ENCODE data around the gene DIPK1B. TPM values are rescaled to one million over a fixed set of nuclear protein-coding genes. Genes with fewer than 3 reads are reported as not detected.
"Not testable (repeated sequence)": the region's sequence is repeated elsewhere in the genome, so short reads cannot be mapped to it uniquely, and the experiment has no call there.

The DIPK1B gene
- total and polyA plus RNA-seq, 7 experiments from 2014 or later = 0.11 to 1.6 (median 0.46) TPM; not detected in 2

GRCh38 chr9:136711219-136711648 is 1.1 kb upstream of the DIPK1B start:
- H3K27ac ChIP-seq (ENCODE audit: low read depth, low read length); ATAC-seq; H3K4me3 ChIP-seq (ENCODE audit: low read length); POLR2A ChIA-PET; intact Hi-C loops (cut with micrococcal nuclease); H3K4me1 Mint-ChIP-seq; DNase-seq; H3K9me3 Mint-ChIP-seq; H3K36me3 ChIP-seq (ENCODE audit: control insufficient read depth in 2 of 3, insufficient read depth in 3 of 3, low read length in 3 of 3); H3K9me3 ChIP-seq (ENCODE audit: control insufficient read depth in 2 of 3, low read length in 3 of 3); H3K27me3 ChIP-seq (ENCODE audit: control insufficient read depth in 2 of 2, insufficient read depth in 2 of 2, low read length in 2 of 2); H3K36me3 Mint-ChIP-seq; H3K4me1 ChIP-seq (ENCODE audit: control insufficient read depth in 2 of 2, insufficient read depth in 2 of 2, low read length in 2 of 2); CTCF ChIA-PET: not testable (repeated sequence)
- Mint-ChIP-seq H3K4me3 (peak overlapping the region in 8 of 10 donors; percentile 56 to 84 (median 70)), H3K27ac (peak overlapping the region in 1 of 9 donors; percentile 62), H3K27me3 (peaks cover 22 to 46% (median 35%) of the 10 kb centered on the region in 5 donors)

- no peak overlapping the region for H3K27ac Mint-ChIP-seq
- H3K4me1 Mint-ChIP-seq = peaks cover 0 to 6% (median 4%) of the 10 kb centered on the region in 7 donors
- peaks cover 0 to 9% of the 10 kb centered on the region in 2 donors for H3K27me3 ChIP-seq (ENCODE audit: control insufficient read depth in 2 of 2, insufficient read depth in 2 of 2, low read length in 2 of 2)
- H3K4me3 Mint-ChIP-seq = peak overlapping the region in 2 of 10 donors; percentile 50 to 58
- no peaks in the 10 kb centered on the region for H3K36me3 Mint-ChIP-seq
- H3K9me3 ChIP-seq (ENCODE audit: control insufficient read depth in 2 of 3, low read length in 3 of 3) = no peaks in the 10 kb centered on the region
- POLR2A ChIA-PET = interaction anchor here (1.1 to 2.2 kb wide), 2 partner anchors 12 to 15 kb away, joined by 3 to 11 read pairs; no protein-coding TSS in a partner anchor
- DNase-seq (no peak), ATAC-seq (no peak)
- CTCF ChIA-PET = no interaction called here
- intact Hi-C loops (cut with micrococcal nuclease) = no loop called here
- no peak overlapping the region for H3K4me3 ChIP-seq (ENCODE audit: low read length)
- H3K27me3 Mint-ChIP-seq = peaks cover 22 to 46% (median 35%) of the 10 kb centered on the region in 5 donors
- H3K27ac ChIP-seq (ENCODE audit: low read depth, low read length) = no peak overlapping the region
- H3K4me1 ChIP-seq (ENCODE audit: control insufficient read depth in 2 of 2, insufficient read depth in 2 of 2, low read length in 2 of 2) = no peaks in the 10 kb centered on the region
- H3K36me3 ChIP-seq (ENCODE audit: control insufficient read depth in 2 of 3, insufficient read depth in 3 of 3, low read length in 3 of 3) = no peaks in the 10 kb centered on the region
- H3K9me3 Mint-ChIP-seq = peaks cover 0 to 2% (median 0%) of the 10 kb centered on the region in 11 donors
These were observed 545 bp downstream of the DIPK1B start for GRCh38 chr9:136712690-136713544.

- CTCF ChIA-PET = no interaction called here
- POLR2A ChIA-PET = interaction anchor here (1.1 to 2.2 kb wide), 2 partner anchors 12 to 14 kb away, joined by 3 to 11 read pairs; no protein-coding TSS in a partner anchor
- Mint-ChIP-seq H3K4me3 (peak overlapping the region in 2 of 10 donors; percentile 21 to 50), H3K4me1 (peaks cover 0 to 6% (median 6%) of the 10 kb centered on the region in 7 donors), H3K27ac (peak overlapping the region in 1 of 9 donors; percentile 23), H3K9me3 (peaks cover 0 to 2% (median 0%) of the 10 kb centered on the region in 11 donors), H3K27me3 (peaks cover 22 to 39% (median 35%) of the 10 kb centered on the region in 5 donors), H3K36me3 (no peaks in the 10 kb centered on the region)
- Histone ChIP-seq H3K27ac (ENCODE audit: low read depth, low read length) (no peak overlapping the region), H3K4me1 (ENCODE audit: control insufficient read depth in 2 of 2, insufficient read depth in 2 of 2, low read length in 2 of 2) (no peaks in the 10 kb centered on the region), H3K36me3 (ENCODE audit: control insufficient read depth in 2 of 3, insufficient read depth in 3 of 3, low read length in 3 of 3) (no peaks in the 10 kb centered on the region), H3K4me3 (ENCODE audit: low read length) (no peak overlapping the region), H3K9me3 (ENCODE audit: control insufficient read depth in 2 of 3, low read length in 3 of 3) (no peaks in the 10 kb centered on the region), H3K27me3 (ENCODE audit: control insufficient read depth in 2 of 2, insufficient read depth in 2 of 2, low read length in 2 of 2) (peaks cover 0 to 9% of the 10 kb centered on the region in 2 donors)
- DNase-seq = no peak
- intact Hi-C loops (cut with micrococcal nuclease) = no loop called here
- no peak for ATAC-seq
These were observed 1.2 kb downstream of the DIPK1B start for GRCh38 chr9:136713550-136713949.

DNA sequence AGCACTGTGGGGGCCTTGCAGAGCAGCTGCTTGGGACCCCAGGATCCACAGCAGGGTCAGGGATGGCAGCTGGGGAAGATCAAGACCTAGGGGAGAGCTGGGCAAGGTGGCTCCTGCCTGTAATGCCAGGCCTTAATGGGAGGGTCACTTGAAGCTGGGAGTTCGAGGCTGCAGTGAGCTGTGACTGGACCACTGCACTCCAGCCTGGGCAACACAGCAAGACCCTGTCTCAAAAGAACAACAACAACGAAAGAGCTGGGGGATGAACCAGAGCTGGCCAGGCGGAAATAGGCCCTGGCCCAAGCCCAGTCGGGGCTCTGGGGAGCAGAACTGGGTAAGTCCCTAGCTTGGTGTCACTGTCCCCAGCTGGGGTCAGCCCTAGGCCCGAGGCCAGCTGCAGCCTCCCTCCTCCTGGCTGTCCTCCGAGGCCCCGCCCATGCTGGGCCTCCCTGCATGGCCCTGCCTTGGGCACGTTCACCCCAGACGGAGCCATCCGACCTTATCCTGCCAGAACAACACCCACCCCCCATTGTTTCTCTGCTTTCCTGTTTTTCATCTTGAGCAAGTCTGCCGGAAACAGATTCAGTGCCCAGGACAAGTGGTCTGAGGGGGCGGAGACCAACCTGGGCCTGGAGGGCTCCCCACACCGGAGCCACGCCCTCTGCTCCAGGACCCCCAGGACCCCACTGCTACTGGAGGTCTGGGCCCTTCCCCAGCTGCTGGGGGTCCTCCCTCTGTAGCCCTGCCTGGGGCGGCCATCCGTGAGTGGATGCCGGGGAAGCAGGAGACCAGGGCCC is 1.9 kb downstream of the DIPK1B start:
- Mint-ChIP-seq H3K4me3 (no peak overlapping the region), H3K27me3 (peaks cover 22 to 37% (median 35%) of the 10 kb centered on the region in 5 donors), H3K4me1 (peaks cover 0 to 8% (median 6%) of the 10 kb centered on the region in 7 donors), H3K27ac (peak overlapping the region in 2 of 9 donors; percentile 23 to 62), H3K36me3 (no peaks in the 10 kb centered on the region), H3K9me3 (peaks cover 0 to 2% (median 0%) of the 10 kb centered on the region in 11 donors)
- H3K4me1 ChIP-seq (ENCODE audit: control insufficient read depth in 2 of 2, insufficient read depth in 2 of 2, low read length in 2 of 2) = no peaks in the 10 kb centered on the region
- no peaks in the 10 kb centered on the region for H3K9me3 ChIP-seq (ENCODE audit: control insufficient read depth in 2 of 3, low read length in 3 of 3)
- no peak overlapping the region for H3K4me3 ChIP-seq (ENCODE audit: low read length)
- intact Hi-C loops (cut with micrococcal nuclease) = no loop called here
- DNase-seq = no peak
- peak; percentile 21 for ATAC-seq
- no peak overlapping the region for H3K27ac ChIP-seq (ENCODE audit: low read depth, low read length)
- H3K36me3 ChIP-seq (ENCODE audit: control insufficient read depth in 2 of 3, insufficient read depth in 3 of 3, low read length in 3 of 3) = no peaks in the 10 kb centered on the region
- CTCF ChIA-PET = no interaction called here
- H3K27me3 ChIP-seq (ENCODE audit: control insufficient read depth in 2 of 2, insufficient read depth in 2 of 2, low read length in 2 of 2) = peaks cover 0 to 9% of the 10 kb centered on the region in 2 donors
- POLR2A ChIA-PET = interaction anchor here (1.0 to 2.2 kb wide), 2 partner anchors 11 to 13 kb away, joined by 4 to 11 read pairs; no protein-coding TSS in a partner anchor

GRCh38 chr9:136714893-136715274 is 2.5 kb downstream of the DIPK1B start:
- intact Hi-C loops (cut with micrococcal nuclease) = no loop called here
- Mint-ChIP-seq H3K27ac (no peak overlapping the region), H3K36me3 (no peaks in the 10 kb centered on the region), H3K9me3 (peaks cover 0 to 2% (median 0%) of the 10 kb centered on the region in 11 donors), H3K27me3 (peaks cover 22 to 37% (median 35%) of the 10 kb centered on the region in 5 donors), H3K4me1 (peaks cover 0 to 8% (median 6%) of the 10 kb centered on the region in 7 donors), H3K4me3 (no peak overlapping the region)
- H3K4me1 ChIP-seq (ENCODE audit: control insufficient read depth in 2 of 2, insufficient read depth in 2 of 2, low read length in 2 of 2) = no peaks in the 10 kb centered on the region
- POLR2A ChIA-PET = interaction anchor here (1.0 to 2.2 kb wide), 2 partner anchors 11 to 13 kb away, joined by 4 to 11 read pairs; no protein-coding TSS in a partner anchor
- DNase-seq = no peak
- no peaks in the 10 kb centered on the region for H3K9me3 ChIP-seq (ENCODE audit: control insufficient read depth in 2 of 3, low read length in 3 of 3)
- H3K27me3 ChIP-seq (ENCODE audit: control insufficient read depth in 2 of 2, insufficient read depth in 2 of 2, low read length in 2 of 2) = peaks cover 0 to 9% of the 10 kb centered on the region in 2 donors
- no peaks in the 10 kb centered on the region for H3K36me3 ChIP-seq (ENCODE audit: control insufficient read depth in 2 of 3, insufficient read depth in 3 of 3, low read length in 3 of 3)
- ATAC-seq = no peak
- no peak overlapping the region for H3K4me3 ChIP-seq (ENCODE audit: low read length)
- CTCF ChIA-PET = no interaction called here
- H3K27ac ChIP-seq (ENCODE audit: low read depth, low read length) = no peak overlapping the region

- Mint-ChIP-seq H3K36me3 (peaks cover 0 to 2% (median 0%) of the 10 kb centered on the region in 5 donors), H3K27ac (no peak overlapping the region), H3K27me3 (peaks cover 5 to 19% (median 17%) of the 10 kb centered on the region in 5 donors), H3K4me1 (peaks cover 0 to 4% (median 0%) of the 10 kb centered on the region in 7 donors), H3K9me3 (peaks cover 0 to 2% (median 0%) of the 10 kb centered on the region in 11 donors), H3K4me3 (no peak overlapping the region)
- intact Hi-C loops (cut with micrococcal nuclease) = no loop called here
- ATAC-seq = no peak
- Histone ChIP-seq H3K4me1 (ENCODE audit: control insufficient read depth in 2 of 2, insufficient read depth in 2 of 2, low read length in 2 of 2) (no peaks in the 10 kb centered on the region), H3K27me3 (ENCODE audit: control insufficient read depth in 2 of 2, insufficient read depth in 2 of 2, low read length in 2 of 2) (peaks cover 0 to 5% of the 10 kb centered on the region in 2 donors), H3K36me3 (ENCODE audit: control insufficient read depth in 2 of 3, insufficient read depth in 3 of 3, low read length in 3 of 3) (peaks cover 0 to 18% (median 0%) of the 10 kb centered on the region in 3 experiments), H3K9me3 (ENCODE audit: control insufficient read depth in 2 of 3, low read length in 3 of 3) (no peaks in the 10 kb centered on the region), H3K27ac (ENCODE audit: low read depth, low read length) (no peak overlapping the region), H3K4me3 (ENCODE audit: low read length) (no peak overlapping the region)
- DNase-seq = no peak
- ChIA-PET POLR2A (interaction anchor here (0.9 kb wide), 1 partner anchor 10 kb away, joined by 3 read pairs; no protein-coding TSS in a partner anchor), CTCF (no interaction called here)
These were observed 5.0 kb downstream of the DIPK1B start for GRCh38 chr9:136717399-136717798.
